ENCODE results near the gene NEK5.
"Not testable (repeated sequence)": the region's sequence is repeated elsewhere in the genome, so short reads cannot be mapped to it uniquely, and the experiment has no call there.

The NEK5 gene

GRCh38 chr13:52128714-52129700, at the start of gene NEK5:
Gene NEK5 (minus strand): TSS chr13:52129073. CDS start chr13:52127482, 1,591 bp downstream.
- DNase-seq (ENCODE audit: low read depth in 3 of 3) = peak; percentile 15 to 48 (median 39)

GRCh38 chr13:52177276-52177675, 48.4 kb upstream of the NEK5 start:
- no peak for DNase-seq (ENCODE audit: low read depth in 3 of 3)

GRCh38 chr13:52173970-52174369, 45.1 kb upstream of the NEK5 start:
- DNase-seq (ENCODE audit: low read depth in 3 of 3) = not testable (repeated sequence)

GRCh38 chr13:52173373-52173772, 44.5 kb upstream of the NEK5 start:
- no peak for DNase-seq (ENCODE audit: low read depth in 3 of 3)

- not testable (repeated sequence) for DNase-seq (ENCODE audit: low read depth in 3 of 3)
Observed at GRCh38 chr13:52171686-52172085, 42.8 kb upstream of the NEK5 start.

DNA sequence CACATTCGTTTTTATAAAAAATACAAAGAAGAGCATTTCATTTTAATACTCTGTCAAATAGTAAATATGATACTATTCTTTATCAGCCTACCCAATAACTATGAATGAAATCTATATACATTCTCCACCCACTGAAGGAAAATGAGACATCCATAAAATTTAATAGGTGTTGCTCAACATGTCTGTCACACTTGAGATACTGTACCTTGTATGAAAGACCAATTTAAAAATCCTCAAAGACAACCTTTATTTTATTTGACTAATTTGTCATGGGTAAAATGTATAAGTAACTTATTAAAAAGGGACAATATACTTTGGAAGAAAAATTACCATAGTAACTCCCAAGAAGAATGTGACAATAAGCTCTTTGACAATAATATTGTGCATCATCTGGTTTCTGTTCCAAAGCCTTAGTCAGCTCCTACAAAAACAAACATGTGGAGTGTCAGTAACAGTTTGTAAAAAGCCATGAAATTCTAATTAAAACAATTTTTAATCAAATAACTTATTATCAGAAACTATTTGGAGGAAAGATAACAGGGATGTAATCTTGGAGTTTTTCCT, 42.0 kb upstream of the NEK5 start:
- not testable (repeated sequence) for DNase-seq (ENCODE audit: low read depth in 3 of 3)

- DNase-seq (ENCODE audit: low read depth in 3 of 3) = no peak
Observed at GRCh38 chr13:52169839-52170238, 41.0 kb upstream of the NEK5 start.

DNA sequence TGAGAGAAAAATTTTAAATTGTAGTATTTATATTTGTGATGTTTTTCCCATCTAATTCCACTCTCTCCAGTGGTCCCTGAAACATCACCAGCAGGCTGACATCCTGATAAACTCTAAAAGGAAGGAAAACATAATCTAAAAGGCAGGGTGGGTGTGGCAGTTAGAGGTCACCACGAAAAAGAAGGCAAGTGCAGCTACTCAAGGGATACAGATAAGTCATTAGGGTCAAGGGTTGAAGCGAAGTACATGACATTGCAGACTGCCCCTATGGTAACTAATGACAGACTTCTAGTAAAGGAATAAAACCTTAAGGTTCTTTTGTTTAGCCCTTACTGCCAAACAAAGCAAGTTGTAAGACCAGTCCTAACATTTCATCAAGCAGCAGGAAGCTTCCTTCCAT, 36.5 kb upstream of the NEK5 start:
- no peak for DNase-seq (ENCODE audit: low read depth in 3 of 3)

GRCh38 chr13:52164989-52165388, 36.1 kb upstream of the NEK5 start:
- DNase-seq (ENCODE audit: low read depth in 3 of 3) = no peak

GRCh38 chr13:52163878-52164277, 35.0 kb upstream of the NEK5 start:
- DNase-seq (ENCODE audit: low read depth in 3 of 3) = not testable (repeated sequence)

DNA sequence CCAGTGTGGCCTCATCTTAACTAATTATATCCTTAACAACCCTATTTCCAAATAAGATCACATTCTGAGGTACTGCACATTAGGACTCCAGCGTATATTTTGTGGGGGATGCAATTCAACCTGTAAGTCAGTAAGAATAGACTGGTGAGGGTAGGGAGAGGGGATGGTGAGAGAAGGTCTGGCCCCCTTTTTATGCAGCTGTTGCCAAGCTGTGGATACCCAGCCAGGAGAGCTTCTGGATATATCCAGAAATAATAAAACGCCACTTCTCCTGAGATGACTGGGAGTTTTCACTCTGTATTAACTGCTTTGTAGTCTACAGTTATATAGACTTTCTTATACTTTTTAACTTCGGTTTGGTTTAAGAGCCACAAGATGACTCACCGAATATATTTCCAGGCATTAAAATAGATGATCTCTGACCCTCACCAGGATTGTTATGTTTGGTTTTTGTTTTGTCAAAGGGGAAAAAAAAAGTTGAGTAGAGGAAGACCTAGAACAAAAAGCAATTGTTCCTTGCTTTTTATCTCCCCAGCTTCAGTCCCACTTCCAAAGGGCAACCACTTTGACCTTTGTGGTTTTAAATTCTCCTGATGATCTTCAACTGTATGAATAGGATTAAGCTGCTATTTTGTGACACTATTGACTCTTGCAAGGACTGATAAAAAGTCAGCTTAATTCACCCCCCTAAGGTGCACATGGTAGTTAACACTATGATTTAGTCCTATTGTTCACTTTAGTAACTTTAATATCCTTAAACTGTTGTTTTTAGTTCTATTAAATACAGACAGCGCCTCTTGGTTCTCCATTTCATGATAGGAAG, 33.6 kb upstream of the NEK5 start:
- DNase-seq (ENCODE audit: low read depth in 3 of 3) = no peak

DNA sequence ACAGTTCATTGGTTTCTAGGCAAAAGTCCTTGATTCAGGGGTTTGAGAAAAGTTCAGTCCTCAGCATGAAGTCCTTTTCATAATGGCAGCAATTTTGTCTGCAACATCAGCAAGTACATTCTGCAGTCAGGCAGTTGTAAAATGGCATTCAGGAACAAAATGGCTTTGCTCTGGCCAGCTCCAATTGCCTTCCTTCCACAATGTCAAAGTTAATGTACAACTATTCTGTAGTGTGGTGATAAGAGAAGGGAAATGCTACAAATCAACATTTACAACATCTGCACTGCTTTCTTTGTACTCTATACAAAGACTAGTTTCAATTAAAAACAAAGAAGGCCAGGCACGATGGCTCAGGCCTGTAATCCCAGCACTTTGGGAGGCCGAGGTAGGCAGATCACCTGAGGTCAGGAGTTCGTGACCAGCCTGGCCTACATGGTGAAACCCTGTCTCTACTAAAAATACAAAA, 32.3 kb upstream of the NEK5 start:
- DNase-seq (ENCODE audit: low read depth in 3 of 3) = no peak

- DNase-seq (ENCODE audit: low read depth in 3 of 3) = no peak
Observed at GRCh38 chr13:52160506-52160905, 31.6 kb upstream of the NEK5 start.

GRCh38 chr13:52160053-52160452, 31.2 kb upstream of the NEK5 start:
- DNase-seq (ENCODE audit: low read depth in 3 of 3) = no peak

- DNase-seq (ENCODE audit: low read depth in 3 of 3) = peak; percentile 14 to 49 (median 23)
Observed at GRCh38 chr13:52159159-52159982, 30.5 kb upstream of the NEK5 start, which contains the start of gene NEK3. Gene NEK3 (minus strand): TSS chr13:52159597. CDS start chr13:52156191, 3,406 bp downstream.

GRCh38 chr13:52158629-52159158, 29.8 kb upstream of the NEK5 start:
- no peak for DNase-seq (ENCODE audit: low read depth in 3 of 3)

DNA sequence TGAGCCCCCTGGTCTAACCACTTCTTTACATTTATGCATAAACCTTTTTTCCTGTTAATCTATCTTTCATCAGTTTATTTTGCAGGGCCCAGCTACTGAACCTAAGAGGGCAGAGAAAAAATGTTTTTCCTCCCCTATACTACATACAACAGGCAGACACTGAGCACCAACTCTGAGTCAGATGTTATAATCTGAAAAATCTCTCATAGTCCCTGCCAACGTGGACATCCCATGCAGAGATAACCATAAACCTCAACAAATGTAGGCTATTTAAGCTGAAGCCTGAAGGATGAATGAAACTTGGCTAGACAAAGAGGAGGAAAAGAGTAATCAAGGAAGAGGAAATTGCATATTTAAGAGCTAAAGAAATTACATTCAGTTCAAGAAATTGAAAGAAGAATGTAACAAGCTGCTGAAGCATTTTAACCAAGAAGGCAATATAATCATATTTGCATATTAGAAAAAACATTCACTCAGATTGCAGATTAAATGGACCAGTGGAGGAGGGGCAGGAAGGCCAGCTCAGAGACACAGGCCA, 27.9 kb upstream of the NEK5 start:
- DNase-seq (ENCODE audit: low read depth in 3 of 3) = no peak

DNA sequence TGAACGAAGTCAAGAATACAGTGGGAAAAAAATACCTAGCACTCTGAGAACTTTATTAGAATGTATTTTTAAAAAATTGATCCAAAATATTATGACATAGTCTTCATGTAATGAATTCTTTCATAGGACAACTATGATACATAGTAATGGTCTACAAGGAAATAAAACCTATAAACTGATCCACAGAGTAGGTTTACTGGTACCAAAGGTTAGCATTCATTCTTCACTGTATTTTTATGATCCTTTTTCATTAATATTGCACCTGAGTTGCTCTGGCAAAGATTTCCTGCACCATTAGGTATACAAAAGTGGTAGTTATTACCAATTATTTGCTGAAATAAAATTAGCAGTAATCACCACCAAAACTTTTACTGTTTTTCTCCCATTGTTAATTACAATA, 26.3 kb upstream of the NEK5 start:
- no peak for DNase-seq (ENCODE audit: low read depth in 3 of 3)

GRCh38 chr13:52147225-52147624, 18.4 kb upstream of the NEK5 start:
- no peak for DNase-seq (ENCODE audit: low read depth in 3 of 3)

DNA sequence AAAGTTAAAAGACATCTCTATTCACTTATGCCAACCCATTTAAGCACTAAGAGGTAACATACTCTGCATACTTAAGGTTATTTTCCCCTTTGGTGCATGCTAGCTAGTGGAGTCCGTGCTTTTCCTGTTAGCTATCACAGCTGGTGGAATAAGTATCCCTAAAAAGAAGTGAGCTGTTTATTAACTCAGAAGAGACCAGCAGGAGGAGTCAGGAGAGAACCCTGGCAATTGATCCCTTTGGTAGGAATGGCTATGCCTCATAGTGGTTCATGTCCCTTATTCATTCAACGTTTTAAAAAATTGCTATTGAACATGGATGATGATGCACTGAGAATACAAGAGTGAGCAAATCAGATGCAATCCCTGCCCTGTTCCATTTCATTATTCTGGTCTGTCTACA, 12.4 kb upstream of the NEK5 start:
- no peak for DNase-seq (ENCODE audit: low read depth in 3 of 3)

DNA sequence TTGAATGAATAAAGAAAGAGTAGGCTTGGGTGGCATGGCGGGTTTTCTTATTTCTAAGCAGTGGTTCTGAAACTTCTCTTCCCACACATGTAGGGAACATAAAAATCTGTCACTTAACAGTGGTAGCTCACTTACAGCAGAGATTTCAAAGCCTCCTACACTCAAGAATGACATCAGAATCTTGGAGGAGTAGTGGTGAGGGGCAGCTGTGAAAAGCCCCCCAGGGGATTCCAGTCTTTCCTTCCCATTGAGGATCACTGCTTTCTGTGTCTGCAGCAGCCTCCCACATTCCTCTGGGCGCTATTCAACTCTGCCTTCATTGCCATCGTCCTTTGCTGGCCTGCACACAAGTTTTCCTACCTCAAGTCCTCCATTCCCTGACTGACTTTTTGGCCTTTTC, 8.6 kb upstream of the NEK5 start:
- DNase-seq (ENCODE audit: low read depth in 3 of 3) = no peak
